Smooth muscle cell of bladder (primary cell): Measurements from ENCODE around the gene CENPVL3. TPM values are rescaled to one million over a fixed set of nuclear protein-coding genes. Genes with fewer than 3 reads are reported as not detected.

Experiments used
- total RNA-seq: library from RNA; depleted of rRNA; stranded (reverse); fragments of >200 nt; gene quantifications from 2 replicates; pipeline ENCODE4 v1.2.3, GENCODE V29; 2014

Gene CENPVL3
- not detected in 2 replicates for total RNA-seq

GRCh38 chrX:51618241-51619155, at the start of gene CENPVL3:
CENPVL3 (minus strand) TSS chrX:51618912; CDS start chrX:51618873, 39 bp downstream.

Other genes with a start within 250 kb of the CENPVL3 start
- 16.4 and 17.7 TPM in 2 replicates for gene NUDT11, start 122.3 kb downstream of the CENPVL3 start, total RNA-seq
- not detected in 2 replicates for gene CENPVL2, start 63.9 kb upstream of the CENPVL3 start, total RNA-seq
- gene CENPVL1, start 91.6 kb upstream of the CENPVL3 start, total RNA-seq = not detected in 2 replicates
- 4.6 and 5.4 TPM in 2 replicates for gene GSPT2, start 124.5 kb upstream of the CENPVL3 start, total RNA-seq